ENCODE results near the gene HNRNPH3. TPM values are rescaled to one million over a fixed set of nuclear protein-coding genes. Genes with fewer than 3 reads are reported as not detected.
A peak's percentile ranks its signal among the peaks of the same experiment; 100 is the strongest.

The HNRNPH3 gene
- total RNA-seq, 1 experiment from 2014 or later = 244 TPM

GRCh38 chr10:68332259-68333057, 594 bp downstream of the HNRNPH3 start, which contains the start of gene PBLD:
PBLD (minus strand) TSS chr10:68332928; CDS start chr10:68306844, 26,084 bp downstream.
- H3K4me2 ChIP-seq (ENCODE audit: insufficient read depth, insufficient read length, low read length) = peak within 1 kb of the TSS; percentile 66
- H3K79me2 ChIP-seq (ENCODE audit: insufficient read depth, low read length) = peaks cover 41% of the 10 kb centered on the region
- H3K14ac ChIP-seq (ENCODE audit: insufficient read depth, low read length) = peak within 1 kb of the TSS; percentile 98
- DNase-seq = peak; percentile 78
- H4K91ac ChIP-seq (ENCODE audit: insufficient read length, low read depth, low read length) = peak within 1 kb of the TSS; percentile 84
- TF ChIP-seq, protein P1, sequence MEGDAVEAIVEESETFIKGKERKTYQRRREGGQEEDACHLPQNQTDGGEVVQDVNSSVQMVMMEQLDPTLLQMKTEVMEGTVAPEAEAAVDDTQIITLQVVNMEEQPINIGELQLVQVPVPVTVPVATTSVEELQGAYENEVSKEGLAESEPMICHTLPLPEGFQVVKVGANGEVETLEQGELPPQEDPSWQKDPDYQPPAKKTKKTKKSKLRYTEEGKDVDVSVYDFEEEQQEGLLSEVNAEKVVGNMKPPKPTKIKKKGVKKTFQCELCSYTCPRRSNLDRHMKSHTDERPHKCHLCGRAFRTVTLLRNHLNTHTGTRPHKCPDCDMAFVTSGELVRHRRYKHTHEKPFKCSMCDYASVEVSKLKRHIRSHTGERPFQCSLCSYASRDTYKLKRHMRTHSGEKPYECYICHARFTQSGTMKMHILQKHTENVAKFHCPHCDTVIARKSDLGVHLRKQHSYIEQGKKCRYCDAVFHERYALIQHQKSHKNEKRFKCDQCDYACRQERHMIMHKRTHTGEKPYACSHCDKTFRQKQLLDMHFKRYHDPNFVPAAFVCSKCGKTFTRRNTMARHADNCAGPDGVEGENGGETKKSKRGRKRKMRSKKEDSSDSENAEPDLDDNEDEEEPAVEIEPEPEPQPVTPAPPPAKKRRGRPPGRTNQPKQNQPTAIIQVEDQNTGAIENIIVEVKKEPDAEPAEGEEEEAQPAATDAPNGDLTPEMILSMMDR (conservative IDR thresholded peaks at IDR 0.05) = peak; percentile 43; the same call in 2 of the 3 replicates
- no peak within 1 kb of the TSS for H2AFZ ChIP-seq (ENCODE audit: low read length)
- peak within 1 kb of the TSS; percentile 84 for H3T11ph ChIP-seq (ENCODE audit: low read length)
- peak within 1 kb of the TSS; percentile 95 for H2BK5ac ChIP-seq (ENCODE audit: insufficient read length, low read length)
- peaks cover 10% of the 10 kb centered on the region for H3K23me2 ChIP-seq (ENCODE audit: insufficient read length, low read depth, low read length, poor library complexity, severe bottlenecking)
- peak within 1 kb of the TSS; percentile 74 for H4K8ac ChIP-seq (replicated peaks; ENCODE audit: insufficient read length, low read depth, low read length)
- no peaks in the 10 kb centered on the region for H3K79me1 ChIP-seq (ENCODE audit: insufficient read depth, low read depth, low read length, poor library complexity, severe bottlenecking)
- peak within 1 kb of the TSS; percentile 100 for H3K9ac ChIP-seq (ENCODE audit: extremely low read depth, insufficient read length, low read length)
- no peaks in the 10 kb centered on the region for H3K27me3 ChIP-seq (ENCODE audit: insufficient read depth, low read length)
- peaks cover 19 to 41% (median 38%) of the 10 kb centered on the region in 3 experiments for H3K36me3 Mint-ChIP-seq (ENCODE audit: insufficient read depth in 1 of 3, low read depth in 3 of 3)
- H3K27me3 Mint-ChIP-seq (ENCODE audit: low read depth) = peaks cover 2% of the 10 kb centered on the region
- H2BK15ac ChIP-seq (ENCODE audit: low read depth, low read length) = no peak within 1 kb of the TSS
- H3K4me3 Mint-ChIP-seq = peak within 1 kb of the TSS; percentile 100
- H2BK12ac ChIP-seq (ENCODE audit: insufficient read length, low read depth, low read length) = no peak within 1 kb of the TSS
- H2BK120ac ChIP-seq (ENCODE audit: low read depth, low read length, poor library complexity, severe bottlenecking) = peak within 1 kb of the TSS; percentile 100
- H2AK5ac ChIP-seq (ENCODE audit: insufficient read length, low read length) = no peak within 1 kb of the TSS
- no peaks in the 10 kb centered on the region for H3K9me3 ChIP-seq (ENCODE audit: control insufficient read depth, low read depth, low read length)
- H3K4me1 Mint-ChIP-seq = peaks cover 41 to 51% of the 10 kb centered on the region in 2 experiments
- H2BK20ac ChIP-seq (ENCODE audit: low read depth, low read length, poor library complexity, severe bottlenecking) = no peak within 1 kb of the TSS
- no CpG with 5 or more reads among the region's 51 CpGs for WGBS (ENCODE audit: extremely low coverage, insufficient read length, low lambda C conversion rate)
- peak within 1 kb of the TSS; percentile 98 for H3K18ac ChIP-seq (ENCODE audit: insufficient read length, low read depth, low read length)
- H3K56ac ChIP-seq (ENCODE audit: insufficient read length, low read depth, low read length) = peak within 1 kb of the TSS; percentile 90
- H3K27ac ChIP-seq (ENCODE audit: insufficient read length, low read depth, low read length) = peak within 1 kb of the TSS; percentile 78
- peak within 1 kb of the TSS; percentile 17 for H3K23ac ChIP-seq (ENCODE audit: insufficient read length, low read depth, low read length)
- peak within 1 kb of the TSS; percentile 100 for H3K27ac Mint-ChIP-seq
- 0 out of 2 replicates have a peak, but pooled peaks cover 3% of the 10 kb centered on the region for H3K4me1 ChIP-seq (ENCODE audit: insufficient read depth, low read length)
- no peaks in the 10 kb centered on the region for H4K20me1 ChIP-seq (ENCODE audit: control insufficient read depth, insufficient read depth, insufficient read length)
- peak within 1 kb of the TSS; percentile 96 for H3K4ac ChIP-seq (ENCODE audit: low read depth, low read length)
- H3K9me3 Mint-ChIP-seq = peaks cover 0 to 7% of the 10 kb centered on the region in 2 experiments; a peak in 2 of 5 replicates
- H4K5ac ChIP-seq (ENCODE audit: insufficient read length, low read depth, low read length) = peak within 1 kb of the TSS; percentile 95

All from H9 (cell line).